ENCODE results near the gene ARHGEF2. TPM values are rescaled to one million over a fixed set of nuclear protein-coding genes. Genes with fewer than 3 reads are reported as not detected.
A peak's percentile ranks its signal among the peaks of the same experiment; 100 is the strongest.

ARHGEF2 gene
- total and polyA plus RNA-seq, 2 donors (not counting 1 experiment from before 2014, with no cell fraction given) = 103 to 276 TPM

- Histone ChIP-seq H3K4me2 (ENCODE audit: extremely low read depth, insufficient read depth, low read length) (peak overlapping the region; percentile 92), H3K79me2 (ENCODE audit: control insufficient read depth, insufficient read depth, low read length) (peaks cover 18% of the 10 kb centered on the region), H3K27ac (ENCODE audit: insufficient read depth, low read length) (peak overlapping the region; percentile 94), H3K4me1 (ENCODE audit: control insufficient read depth, extremely low read depth, insufficient read depth, low read length) (peaks cover 6% of the 10 kb centered on the region), H3K27me3 (ENCODE audit: control insufficient read depth, insufficient read depth, low read length) (no peaks in the 10 kb centered on the region), H3K36me3 (ENCODE audit: control insufficient read depth, insufficient read depth, low read length) (peaks cover 9% of the 10 kb centered on the region), H3K9ac (ENCODE audit: insufficient read depth, low read length) (peak overlapping the region; percentile 76), H4K20me1 (ENCODE audit: control insufficient read depth, extremely low read depth, insufficient read depth, low read length) (no peaks in the 10 kb centered on the region), H3K9me3 (ENCODE audit: control insufficient read depth, insufficient read depth, low read depth, low read length) (no peaks in the 10 kb centered on the region), H3K4me3 (replicated peaks in 1 of 4; ENCODE audit: control extremely low read depth in 1 of 4, insufficient read depth in 1 of 4, low read depth in 3 of 4, low read length in 4 of 4) (peak overlapping the region; percentile 72 to 97 (median 89)), H2AFZ (ENCODE audit: low read length) (no peak overlapping the region)
- DNase-seq (ENCODE audit: low read depth in 2 of 2) = peak; percentile 41 to 72
- TF ChIP-seq EZH2 (IDR thresholded peaks at IDR 0.05; ENCODE audit: low read length, missing control alignments) (no peak), CTCF (conservative IDR thresholded peaks at IDR 0.05 in 1 of 2, IDR thresholded peaks at IDR 0.05 in 1 of 2; ENCODE audit: low read depth in 1 of 2, low read length in 2 of 2) (no peak)
Observed at GRCh38 chr1:155909894-155910293, 68.5 kb downstream of the ARHGEF2 start.

- Histone ChIP-seq H3K4me3 (replicated peaks in 1 of 4; ENCODE audit: control extremely low read depth in 1 of 4, insufficient read depth in 1 of 4, low read depth in 3 of 4, low read length in 4 of 4) (no peak overlapping the region), H3K36me3 (ENCODE audit: control insufficient read depth, insufficient read depth, low read length) (peaks cover 19% of the 10 kb centered on the region), H4K20me1 (ENCODE audit: control insufficient read depth, extremely low read depth, insufficient read depth, low read length) (no peaks in the 10 kb centered on the region)
Observed at GRCh38 chr1:155904261-155904660, 74.1 kb downstream of the ARHGEF2 start.

GRCh38 chr1:155900161-155900560 is 78.2 kb downstream of the ARHGEF2 start:
- Histone ChIP-seq H3K27me3 (ENCODE audit: control insufficient read depth, insufficient read depth, low read length) (no peaks in the 10 kb centered on the region), H4K20me1 (ENCODE audit: control insufficient read depth, extremely low read depth, insufficient read depth, low read length) (no peaks in the 10 kb centered on the region)
- TF ChIP-seq EZH2 (IDR thresholded peaks at IDR 0.05; ENCODE audit: low read length, missing control alignments) (no peak), CTCF (conservative IDR thresholded peaks at IDR 0.05 in 1 of 2, IDR thresholded peaks at IDR 0.05 in 1 of 2; ENCODE audit: low read depth in 1 of 2, low read length in 2 of 2) (no peak)

More at GRCh38 chr1:155904261-155904660, 74.1 kb downstream of the ARHGEF2 start:
- H2AFZ ChIP-seq (ENCODE audit: low read length) = no peak overlapping the region
- DNase-seq (ENCODE audit: low read depth in 2 of 2) = no peak
- TF ChIP-seq CTCF (conservative IDR thresholded peaks at IDR 0.05 in 1 of 2, IDR thresholded peaks at IDR 0.05 in 1 of 2; ENCODE audit: low read depth in 1 of 2, low read length in 2 of 2) = no peak
- TF ChIP-seq EZH2 (IDR thresholded peaks at IDR 0.05; ENCODE audit: low read length, missing control alignments) = no peak
- peaks cover 7% of the 10 kb centered on the region for H3K79me2 ChIP-seq (ENCODE audit: control insufficient read depth, insufficient read depth, low read length)
- H3K27ac ChIP-seq (ENCODE audit: insufficient read depth, low read length) = no peak overlapping the region
- H3K9ac ChIP-seq (ENCODE audit: insufficient read depth, low read length) = no peak overlapping the region
- no peaks in the 10 kb centered on the region for H3K4me1 ChIP-seq (ENCODE audit: control insufficient read depth, extremely low read depth, insufficient read depth, low read length)
- H3K4me2 ChIP-seq (ENCODE audit: extremely low read depth, insufficient read depth, low read length) = no peak overlapping the region
- H3K27me3 ChIP-seq (ENCODE audit: control insufficient read depth, insufficient read depth, low read length) = no peaks in the 10 kb centered on the region
- H3K9me3 ChIP-seq (ENCODE audit: control insufficient read depth, insufficient read depth, low read depth, low read length) = no peaks in the 10 kb centered on the region

More at GRCh38 chr1:155900161-155900560, 78.2 kb downstream of the ARHGEF2 start:
- H3K9ac ChIP-seq (ENCODE audit: insufficient read depth, low read length) = no peak overlapping the region
- H3K9me3 ChIP-seq (ENCODE audit: control insufficient read depth, insufficient read depth, low read depth, low read length) = no peaks in the 10 kb centered on the region
- no peak overlapping the region for H3K4me3 ChIP-seq (replicated peaks in 1 of 4; ENCODE audit: control extremely low read depth in 1 of 4, insufficient read depth in 1 of 4, low read depth in 3 of 4, low read length in 4 of 4)
- no peak overlapping the region for H2AFZ ChIP-seq (ENCODE audit: low read length)
- peaks cover 21% of the 10 kb centered on the region for H3K36me3 ChIP-seq (ENCODE audit: control insufficient read depth, insufficient read depth, low read length)
- H3K27ac ChIP-seq (ENCODE audit: insufficient read depth, low read length) = no peak overlapping the region
- DNase-seq (ENCODE audit: low read depth in 2 of 2) = no peak
- H3K79me2 ChIP-seq (ENCODE audit: control insufficient read depth, insufficient read depth, low read length) = peaks cover 3% of the 10 kb centered on the region
- H3K4me1 ChIP-seq (ENCODE audit: control insufficient read depth, extremely low read depth, insufficient read depth, low read length) = no peaks in the 10 kb centered on the region
- H3K4me2 ChIP-seq (ENCODE audit: extremely low read depth, insufficient read depth, low read length) = no peak overlapping the region

All from fibroblast of lung (primary cell).